HTERT RPE-1 (cell line): ENCODE results near the gene CPEB4.

Source experiments
- in situ Hi-C: fragments of 300-500 bp; cut with MboI; formaldehyde crosslinking; loops from 4 replicates; pipeline ENCODE4 v1.14.3; 2020; ENCODE audit warnings: low sequenced_read_pairs

The CPEB4 gene

DNA sequence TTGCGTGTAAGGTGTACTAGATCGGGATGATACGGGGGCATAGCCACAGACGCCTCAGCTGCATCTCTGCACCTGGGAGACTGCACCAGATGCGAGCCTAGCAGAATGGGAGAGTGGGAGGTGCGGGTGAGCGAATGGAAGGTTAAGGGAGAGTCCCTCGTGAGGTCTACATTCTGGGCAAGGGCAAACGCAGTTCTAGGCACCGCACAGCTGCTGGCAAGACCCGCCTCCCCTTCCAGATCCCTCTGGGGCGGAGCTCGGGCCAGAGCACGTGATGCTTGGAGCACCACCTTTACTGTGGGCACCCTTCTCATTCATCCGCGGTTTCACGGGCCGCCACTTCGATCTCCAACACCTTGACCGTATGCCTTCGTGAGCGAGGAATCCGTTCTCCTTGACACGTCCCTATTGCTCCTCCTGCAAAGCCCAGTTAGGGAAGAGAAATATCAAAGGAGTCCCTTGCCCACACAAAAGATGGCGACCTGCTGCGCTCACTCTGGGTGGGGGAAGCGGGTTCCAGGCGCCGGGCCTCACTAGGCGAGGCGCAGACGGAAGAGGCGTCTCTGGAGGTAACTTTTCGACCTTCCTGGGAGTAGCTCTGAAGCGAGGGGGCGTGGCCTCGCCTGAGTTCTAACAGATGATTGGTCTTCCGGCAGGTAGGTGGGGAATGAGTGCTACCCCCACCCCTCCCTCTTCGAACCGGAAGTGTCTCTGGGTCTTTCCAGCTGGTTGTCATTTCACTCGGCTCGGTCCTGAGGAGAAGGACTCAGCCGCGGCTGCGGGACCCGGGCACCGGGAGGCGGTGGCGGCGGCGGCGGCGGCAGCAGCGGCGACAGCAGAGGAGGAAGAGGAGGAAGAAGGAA, at the start of gene CPEB4:
TSS of gene CPEB4 (plus strand) at position 740 of the 863 bp plus-strand sequence. CDS start 1,385 bp downstream, outside the sequence.
- in situ Hi-C loops = no loop called here

GRCh38 chr5:173839117-173839713, 48.9 kb upstream of the CPEB4 start:
- in situ Hi-C loops = no loop called here

DNA sequence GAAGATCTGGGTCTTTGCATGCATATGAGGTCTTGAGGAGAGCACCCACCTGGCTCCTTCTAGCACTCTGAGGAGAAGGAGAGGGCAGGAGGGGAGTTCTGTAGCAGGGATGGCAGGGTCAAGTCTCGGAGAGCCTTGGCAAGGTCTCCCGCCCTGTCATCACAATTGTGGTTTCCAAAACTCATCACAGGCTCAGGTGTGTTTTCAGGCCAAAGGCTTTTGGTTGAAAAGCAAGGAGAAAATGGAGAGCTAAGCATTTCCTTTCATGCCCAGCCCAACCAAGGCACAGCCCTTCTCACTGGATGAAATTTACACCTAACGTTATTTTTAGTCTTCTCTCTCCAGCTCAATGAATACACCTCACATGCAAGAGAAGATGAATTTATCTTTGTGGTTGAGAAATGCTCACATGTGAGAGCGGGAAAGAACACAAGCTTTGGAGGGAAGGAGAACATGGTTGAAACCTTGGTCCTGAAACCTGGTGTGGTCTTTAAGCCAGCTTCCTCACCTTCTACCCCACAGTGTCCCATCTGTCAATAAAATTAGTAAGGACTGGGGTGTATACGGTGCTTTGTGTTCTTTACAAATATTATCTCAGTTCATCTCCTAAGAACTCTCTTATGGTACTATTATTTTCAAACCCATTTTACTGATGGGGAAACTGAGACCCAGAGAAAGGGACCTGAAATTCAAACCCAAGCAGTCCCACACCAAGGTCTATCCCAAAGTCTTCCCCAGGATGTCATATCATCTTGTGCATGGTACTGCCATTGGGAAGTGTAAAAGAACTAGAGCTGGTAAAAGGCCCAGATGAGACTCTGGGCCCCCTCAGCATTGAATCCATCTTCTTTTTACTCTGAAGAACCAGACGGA, 47.8 kb upstream of the CPEB4 start:
- in situ Hi-C loops = no loop called here

DNA sequence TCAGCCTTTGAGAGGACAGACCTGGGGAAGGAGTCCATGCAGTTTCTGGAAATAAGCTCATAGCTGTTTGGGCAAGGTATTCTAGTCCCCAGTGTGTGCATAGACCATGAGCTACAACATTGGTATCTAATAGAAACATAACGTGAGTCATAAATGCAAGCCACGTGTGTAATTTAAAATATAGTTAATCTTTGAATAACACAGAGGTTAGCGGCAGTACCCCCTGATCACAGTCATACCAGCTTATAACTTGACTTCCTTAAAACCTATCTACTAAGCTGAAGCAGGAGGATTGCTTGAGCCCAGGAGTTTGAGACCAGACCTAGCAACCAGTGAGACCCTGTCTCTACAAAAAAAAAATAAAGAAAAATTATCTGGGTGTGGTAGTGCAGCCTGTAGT, 46.4 kb upstream of the CPEB4 start:
- in situ Hi-C loops = no loop called here

DNA sequence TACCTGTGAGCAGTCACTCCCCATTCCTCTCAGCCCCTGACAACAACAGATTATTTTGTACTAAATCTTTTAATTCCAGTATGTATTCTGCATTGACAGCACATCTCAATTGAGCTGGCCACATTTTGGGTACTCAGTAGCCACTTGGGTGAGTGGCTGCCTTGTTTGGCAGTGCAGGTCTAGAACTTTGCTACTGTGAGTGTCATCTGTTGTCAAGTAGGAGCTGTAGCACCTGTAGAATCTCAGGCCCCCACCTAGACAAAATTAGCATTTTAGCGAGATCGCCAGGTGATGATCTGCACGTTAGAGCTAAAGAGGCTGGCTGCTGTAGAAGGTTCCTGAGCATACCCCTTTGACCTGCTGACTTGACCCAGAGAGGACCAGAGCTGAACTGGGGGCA, 44.4 kb upstream of the CPEB4 start:
- in situ Hi-C loops = no loop called here

DNA sequence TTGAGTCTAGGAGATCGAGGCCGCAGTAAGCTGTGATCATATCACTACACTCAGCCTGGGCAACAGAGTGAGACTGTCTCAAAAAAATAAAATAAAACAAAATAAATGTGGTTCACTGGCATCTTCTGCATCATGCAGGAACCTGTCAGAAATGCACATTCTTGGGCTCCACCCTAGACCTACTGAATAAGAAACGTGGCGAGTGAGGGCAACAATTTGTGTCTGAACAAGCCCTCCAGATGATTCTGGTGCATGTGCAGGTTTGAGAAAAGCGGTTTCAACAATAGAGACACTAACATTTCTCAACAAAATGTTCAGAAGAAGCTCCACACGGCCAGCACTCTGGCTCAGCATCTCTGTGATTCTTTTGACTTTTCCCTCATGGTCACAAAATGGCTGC, 42.8 kb upstream of the CPEB4 start:
- in situ Hi-C loops = no loop called here

GRCh38 chr5:173846929-173847501, 41.1 kb upstream of the CPEB4 start:
- in situ Hi-C loops = no loop called here

DNA sequence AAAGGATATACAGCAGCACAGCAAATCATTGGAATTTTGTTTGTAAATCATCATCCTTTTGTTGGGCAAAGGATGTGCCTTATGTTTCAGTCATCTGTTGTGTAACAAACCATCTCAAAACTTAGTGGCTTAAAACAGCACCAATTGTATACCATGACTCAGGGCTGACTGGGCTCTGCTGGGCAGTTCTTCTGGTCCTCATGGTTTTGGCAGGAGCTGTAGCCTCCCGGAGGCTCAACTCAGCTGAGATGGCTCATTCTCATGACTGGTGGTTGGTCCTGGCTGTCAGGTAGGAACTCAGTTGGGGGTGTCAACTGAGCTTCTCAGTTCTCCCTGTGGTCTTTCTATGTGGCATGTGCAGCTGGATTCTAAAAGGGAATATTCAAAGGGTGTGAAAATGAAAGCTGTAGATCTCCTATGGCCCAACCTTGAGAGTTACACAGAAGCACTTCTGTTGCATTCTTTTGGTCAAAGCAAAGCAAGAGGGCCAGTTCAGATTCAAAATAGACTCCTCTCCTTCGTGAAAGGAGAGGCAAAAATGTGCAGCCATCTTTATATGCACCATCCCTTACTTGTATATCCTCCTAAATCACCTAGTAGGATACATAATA, 39.1 kb upstream of the CPEB4 start:
- in situ Hi-C loops = no loop called here

GRCh38 chr5:173849908-173850307, 38.2 kb upstream of the CPEB4 start:
- in situ Hi-C loops = no loop called here

DNA sequence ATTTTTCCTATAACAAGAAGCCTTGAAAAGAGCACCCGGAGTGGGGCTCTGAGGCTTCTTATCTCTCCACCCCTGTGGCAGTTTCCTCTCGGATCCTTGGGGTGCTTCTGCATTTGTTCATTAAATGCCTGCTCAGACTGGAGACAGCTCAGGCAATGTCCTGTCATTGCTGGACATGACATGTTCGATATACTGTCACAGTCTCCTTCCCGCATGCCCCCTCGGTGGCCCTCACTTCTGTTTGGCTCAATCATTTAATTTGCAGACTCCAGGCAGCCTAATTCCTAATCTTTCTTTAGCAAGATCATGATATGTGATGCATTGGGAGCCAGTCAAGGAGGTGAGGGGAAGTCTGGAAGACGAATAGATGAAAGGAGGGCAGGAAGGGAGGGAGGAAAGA, 37.5 kb upstream of the CPEB4 start:
- in situ Hi-C loops = no loop called here

GRCh38 chr5:173851595-173852243, 36.4 kb upstream of the CPEB4 start:
- in situ Hi-C loops = no loop called here

DNA sequence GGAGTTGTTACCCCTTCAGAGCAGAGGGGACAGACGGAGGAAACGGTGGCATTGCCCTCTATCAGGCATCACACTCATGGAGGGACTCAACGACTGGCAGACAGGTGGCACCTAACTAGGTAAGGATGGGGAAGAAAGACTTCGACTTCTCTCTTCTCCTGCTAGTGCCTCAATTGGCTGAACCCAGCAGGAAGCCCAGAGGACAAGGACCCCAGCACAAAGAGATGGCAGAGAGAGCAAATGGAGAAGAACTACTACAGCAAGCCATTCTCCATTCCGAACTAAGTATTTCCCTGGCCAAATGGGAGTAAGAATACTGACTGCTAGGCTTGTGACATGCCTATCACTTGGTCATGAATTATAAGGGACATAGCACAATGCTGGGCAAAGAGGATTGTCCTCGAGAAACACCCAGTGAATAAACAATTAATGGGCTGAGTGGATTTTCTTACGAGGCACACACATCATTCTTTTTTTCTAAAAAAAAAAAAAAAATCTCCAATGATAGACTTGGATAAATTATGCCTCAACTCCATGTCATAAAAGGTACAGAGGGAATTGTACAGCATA, 35.3 kb upstream of the CPEB4 start:
- in situ Hi-C loops = no loop called here

GRCh38 chr5:173853370-173854131, 34.6 kb upstream of the CPEB4 start:
- in situ Hi-C loops = no loop called here

- in situ Hi-C loops = no loop called here
Observed at GRCh38 chr5:173855162-173855994, 32.8 kb upstream of the CPEB4 start.

- in situ Hi-C loops = no loop called here
Observed at GRCh38 chr5:173855995-173856656, 32.0 kb upstream of the CPEB4 start.

DNA sequence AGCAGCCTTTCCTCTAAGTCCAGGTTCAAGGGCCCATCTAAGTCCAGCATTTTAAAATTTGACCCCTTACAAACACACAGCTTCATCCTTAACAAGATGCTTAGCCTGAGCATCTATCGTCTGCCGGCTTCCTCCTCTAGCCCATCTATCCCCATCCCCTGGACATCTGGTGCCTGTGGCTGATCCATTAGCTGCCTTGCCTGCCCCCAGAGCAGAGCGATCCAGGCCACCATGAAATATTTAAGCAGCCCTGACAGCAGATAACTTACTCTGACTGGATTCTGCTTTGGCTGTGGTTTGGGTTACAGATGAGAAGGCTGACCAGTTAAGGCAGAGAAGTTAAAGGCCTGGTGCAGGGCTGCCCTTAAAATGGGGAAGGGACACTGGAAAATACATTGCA, 30.9 kb upstream of the CPEB4 start:
- in situ Hi-C loops = no loop called here

DNA sequence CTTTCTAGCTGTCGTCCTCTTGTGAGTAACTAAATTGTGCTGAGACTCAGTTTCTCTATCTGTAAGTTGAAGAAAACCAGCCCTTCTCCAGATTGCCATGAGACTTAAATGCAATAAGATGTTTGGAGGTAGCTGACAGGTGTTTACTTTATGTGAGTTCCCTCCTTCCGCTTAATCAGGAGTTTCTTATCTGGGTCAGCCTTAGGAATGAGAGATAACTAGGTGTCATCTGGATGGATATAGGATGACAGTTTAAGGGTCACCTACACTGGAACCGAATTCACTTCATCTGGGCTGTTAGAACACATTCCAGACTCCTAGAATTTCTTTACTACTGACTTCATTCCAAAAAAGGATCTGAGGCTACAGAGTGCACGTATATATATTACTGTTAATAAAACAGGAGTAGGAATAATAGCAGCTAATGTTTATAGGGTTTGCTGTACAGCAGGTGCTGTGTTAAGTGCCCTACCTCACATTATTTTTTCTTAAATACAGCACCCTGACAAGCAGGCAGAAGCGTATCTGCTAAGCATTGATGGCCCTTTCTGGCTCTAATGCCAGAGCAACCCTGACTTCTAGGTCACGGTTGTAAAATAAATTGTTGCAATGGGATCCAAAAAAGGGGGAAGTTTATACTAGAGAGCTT, 30.0 kb upstream of the CPEB4 start:
- in situ Hi-C loops = no loop called here
